GM18507 (cell line): ENCODE data around the gene CADM1.

Source experiments
- DNase-seq: peaks from one replicate; pipeline ENCODE4 v3.0.0; 2011; ENCODE audit warnings: low read depth; ENCODE audit not compliant: insufficient read length; ENCODE audit errors: extremely low spot score
- FAIRE-seq: peaks from 2 replicates; lab custom pipeline; 2011; peaks lifted over from hg19 to GRCh38; lab: Jason Lieb, UNC

Gene CADM1

GRCh38 chr11:115238791-115239190, 265.4 kb downstream of the CADM1 start:
- FAIRE-seq (no peak), DNase-seq (no peak)

GRCh38 chr11:115238086-115238485, 266.1 kb downstream of the CADM1 start:
- FAIRE-seq (no peak), DNase-seq (no peak)

- FAIRE-seq (no peak), DNase-seq (no peak)
Measured at GRCh38 chr11:115237578-115237977, 266.6 kb downstream of the CADM1 start.

- no peak for DNase-seq
- FAIRE-seq, result no peak
Measured at GRCh38 chr11:115234794-115235193, 269.4 kb downstream of the CADM1 start.

GRCh38 chr11:115226556-115226955, 277.7 kb downstream of the CADM1 start:
- DNase-seq, result no peak
- no peak for FAIRE-seq

- no peak for DNase-seq
- no peak for FAIRE-seq
Measured at GRCh38 chr11:115224551-115224950, 279.7 kb downstream of the CADM1 start.

- FAIRE-seq, result peak; percentile 74
- DNase-seq, result no peak
Measured at GRCh38 chr11:115222863-115223530, 281.2 kb downstream of the CADM1 start.

DNA sequence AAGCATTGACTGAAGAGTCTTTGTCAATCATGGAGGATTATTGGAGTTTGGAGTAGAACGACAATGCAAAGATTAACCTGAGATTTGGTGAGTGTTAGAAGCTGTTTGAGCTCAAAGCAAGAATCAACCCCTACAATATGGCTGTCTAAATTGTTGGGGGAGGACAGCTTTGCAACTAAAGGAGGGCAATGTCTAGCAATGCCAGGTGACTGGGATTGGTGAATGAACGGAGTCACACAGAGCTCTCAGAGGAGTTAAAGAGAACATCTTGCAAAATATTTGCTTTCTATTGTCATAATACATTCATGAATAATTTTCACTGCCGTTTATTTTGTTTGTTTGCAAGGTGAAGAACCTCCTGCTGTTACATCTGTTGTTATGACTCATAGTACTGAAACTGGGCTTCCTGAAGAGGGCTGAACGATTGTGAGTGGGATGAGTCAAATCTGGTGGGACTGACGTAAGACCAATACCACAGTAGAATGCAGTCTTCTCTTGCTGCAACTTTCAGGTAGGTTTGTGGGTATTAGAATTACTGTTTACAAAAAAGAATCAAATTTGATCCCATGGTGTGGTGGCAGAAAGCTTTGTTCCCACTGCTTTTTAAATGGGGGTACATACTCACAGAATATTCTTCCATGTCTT, 281.9 kb downstream of the CADM1 start:
- peak; percentile 99 for FAIRE-seq
- DNase-seq, result peak; percentile 50

DNA sequence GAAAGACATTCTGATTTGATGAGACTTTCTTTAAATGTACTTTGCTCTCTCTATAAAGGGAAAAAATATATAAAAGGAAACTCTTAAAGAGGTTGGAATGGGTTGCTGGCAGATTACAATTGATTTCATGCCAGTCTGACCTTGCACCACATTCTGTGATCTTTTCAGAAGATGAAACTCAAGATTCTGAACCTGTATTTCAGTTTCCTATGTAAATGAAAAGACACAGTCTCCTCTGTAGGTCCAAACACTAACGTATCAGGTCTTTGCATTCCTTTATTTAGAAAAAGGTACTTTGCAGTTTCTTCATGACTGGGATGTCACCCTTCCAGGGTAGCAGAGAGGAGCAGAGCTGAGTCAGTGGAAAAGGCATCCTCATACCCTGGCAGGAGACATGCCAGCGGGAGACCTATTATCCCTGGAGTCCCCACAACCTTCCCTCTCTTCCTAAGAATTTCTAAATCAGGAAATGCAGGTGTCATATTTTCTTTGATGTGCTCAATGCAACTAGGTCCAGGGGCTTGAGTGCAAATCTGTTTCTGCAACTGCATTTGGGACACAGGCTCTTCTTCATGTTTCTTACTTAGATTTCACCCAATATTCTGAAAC, 282.6 kb downstream of the CADM1 start:
- peak; percentile 70 for FAIRE-seq

GRCh38 chr11:115220911-115221310, 283.3 kb downstream of the CADM1 start:
- FAIRE-seq (no peak), DNase-seq (no peak)

More for the DNA sequence above, 282.6 kb downstream of the CADM1 start:
- no peak for DNase-seq

- no peak for FAIRE-seq
- no peak for DNase-seq
Measured at GRCh38 chr11:115220423-115220822, 283.8 kb downstream of the CADM1 start.

DNA sequence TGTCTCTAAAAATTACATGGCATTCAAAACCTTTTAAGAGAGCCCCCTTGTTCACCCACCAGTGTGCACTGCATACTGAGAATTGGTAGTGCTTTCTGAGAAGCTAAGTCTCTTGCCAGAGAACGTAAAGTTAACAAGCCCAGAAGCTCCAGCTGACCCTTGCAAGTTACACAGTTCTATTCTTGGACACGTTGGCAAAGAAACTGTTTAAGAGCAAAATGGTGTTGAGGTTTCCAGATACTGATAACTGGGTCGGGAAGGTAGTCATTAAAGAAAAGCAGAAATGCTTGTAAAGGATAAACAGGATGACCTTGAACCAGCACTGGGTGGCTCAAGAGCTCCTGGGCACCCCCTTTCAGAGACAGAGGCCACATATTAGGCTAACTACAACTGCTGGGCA, 284.8 kb downstream of the CADM1 start:
- FAIRE-seq (no peak), DNase-seq (no peak)

GRCh38 chr11:115217726-115218311, 286.4 kb downstream of the CADM1 start:
- no peak for FAIRE-seq
- no peak for DNase-seq

- DNase-seq (no peak), FAIRE-seq (no peak)
Measured at GRCh38 chr11:115215694-115216617, 288.3 kb downstream of the CADM1 start.

DNA sequence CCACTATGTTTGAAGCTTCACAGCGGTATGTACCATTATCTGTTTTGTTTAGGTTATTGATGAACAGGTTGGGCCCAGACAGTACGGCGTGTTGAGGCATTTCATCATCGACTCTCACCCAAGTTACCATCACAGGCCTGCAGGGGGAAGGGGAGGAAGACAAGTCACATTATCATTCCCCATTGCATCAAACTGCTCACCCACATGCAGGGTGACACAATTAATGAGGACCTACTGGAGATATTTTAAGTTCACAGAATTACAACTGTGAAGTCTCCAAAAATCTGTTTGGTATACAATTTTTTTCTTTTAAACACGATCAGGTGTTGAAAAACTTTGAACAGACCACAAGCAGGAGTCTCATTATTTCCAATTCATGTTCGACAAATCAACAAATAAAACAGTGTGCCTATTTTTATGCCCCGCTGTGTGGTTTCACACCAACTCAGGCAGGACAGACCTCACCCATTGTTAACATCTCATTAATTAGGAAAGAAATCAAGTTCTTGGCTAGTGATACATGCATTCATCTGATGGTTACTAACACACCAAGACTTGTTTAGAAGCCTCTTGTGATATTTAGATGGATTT, 289.5 kb downstream of the CADM1 start:
- FAIRE-seq, result no peak
- DNase-seq, result no peak

- DNase-seq, result no peak
- FAIRE-seq, result no peak
Measured at GRCh38 chr11:115213007-115213406, 291.2 kb downstream of the CADM1 start.

DNA sequence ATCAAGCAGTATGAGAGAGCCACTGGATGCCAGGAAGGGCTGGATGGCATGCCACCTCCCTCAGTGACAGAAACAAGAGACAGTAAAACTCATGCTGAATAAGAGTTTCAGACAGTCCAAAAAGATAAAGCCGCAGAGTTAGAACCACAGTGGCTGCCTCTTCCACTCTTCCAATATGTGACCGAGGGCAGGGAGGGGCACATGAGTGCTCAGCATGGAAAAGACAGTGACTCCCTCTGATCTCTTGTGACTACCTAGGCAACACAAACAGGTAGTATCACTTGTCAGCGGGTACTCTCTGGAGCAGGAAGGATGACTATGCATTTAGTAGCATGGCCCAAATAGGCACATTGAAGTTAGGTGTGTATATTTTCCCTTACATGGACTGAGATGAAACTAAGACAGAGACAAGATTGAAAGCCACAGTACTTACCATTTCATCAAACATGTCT, 295.4 kb downstream of the CADM1 start:
- no peak for FAIRE-seq
- DNase-seq, result no peak

DNA sequence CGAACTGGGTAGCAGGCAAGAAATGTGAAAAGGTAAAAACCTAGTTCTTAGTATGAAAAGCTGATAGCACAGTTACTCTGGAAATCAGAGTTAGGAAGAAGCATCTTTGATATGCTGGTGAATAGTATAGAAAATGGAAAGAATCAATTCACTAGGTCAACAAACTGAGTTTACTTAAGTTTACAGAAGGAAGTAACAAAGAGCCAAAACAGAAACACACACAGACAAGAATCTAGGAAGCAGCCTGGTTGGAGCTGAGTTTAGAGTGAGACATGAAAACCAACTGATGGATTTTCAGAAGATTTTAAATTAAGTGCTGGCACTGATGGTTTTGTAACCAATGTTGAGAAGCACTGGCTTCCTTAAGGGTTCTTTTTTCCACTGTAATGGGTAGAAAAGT, 296.3 kb downstream of the CADM1 start:
- FAIRE-seq (no peak), DNase-seq (no peak)

DNA sequence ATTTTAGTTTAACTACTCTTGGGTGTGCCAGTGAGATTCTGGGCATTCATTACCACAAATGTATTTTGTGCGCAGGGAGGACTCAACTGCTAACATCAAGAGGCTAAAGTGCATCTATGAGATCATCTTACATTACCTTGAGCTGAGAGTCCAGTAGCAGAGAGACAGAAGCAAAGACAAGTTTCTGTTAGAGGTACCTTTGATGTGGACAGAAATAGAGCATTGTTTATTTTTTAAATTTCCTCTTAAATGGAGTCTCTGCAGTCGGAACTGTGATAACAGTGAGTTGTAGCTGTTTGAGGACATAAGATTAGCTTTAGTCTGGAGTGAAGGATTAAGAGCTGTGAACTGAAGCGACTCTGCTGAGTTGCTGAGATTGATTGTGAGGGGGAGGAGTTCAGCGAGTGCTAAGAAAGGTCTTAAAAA, 297.0 kb downstream of the CADM1 start:
- no peak for DNase-seq

More for the DNA sequence above, 297.0 kb downstream of the CADM1 start:
- FAIRE-seq, result no peak
